Thyroid gland (tissue), 4 donors: ENCODE results near the gene DAB2IP.

Experiments used
- CTCF ChIP-seq, 6 experiments: fragments of 200-600 bp in 3 of 6; fragments of 450-650 bp in 3 of 6; sonication (generic) in 3 of 6; IDR thresholded peaks; one replicate each; pipeline ENCODE4 v1.5.1; 2016 to 2019; ENCODE audit warnings: antibody characterized with exemption in 6 of 6, mild to moderate bottlenecking in 2 of 6, inconsistent platforms in 1 of 6, moderate library complexity in 1 of 6
- POLR2A ChIP-seq, 2 donors: fragments of 450-650 bp; IDR thresholded peaks; one replicate each; pipeline ENCODE4 v1.6.1; 2017; ENCODE audit warnings: antibody characterized with exemption in 2 of 2, mild to moderate bottlenecking in 2 of 2, moderate library complexity in 1 of 2

DNA sequence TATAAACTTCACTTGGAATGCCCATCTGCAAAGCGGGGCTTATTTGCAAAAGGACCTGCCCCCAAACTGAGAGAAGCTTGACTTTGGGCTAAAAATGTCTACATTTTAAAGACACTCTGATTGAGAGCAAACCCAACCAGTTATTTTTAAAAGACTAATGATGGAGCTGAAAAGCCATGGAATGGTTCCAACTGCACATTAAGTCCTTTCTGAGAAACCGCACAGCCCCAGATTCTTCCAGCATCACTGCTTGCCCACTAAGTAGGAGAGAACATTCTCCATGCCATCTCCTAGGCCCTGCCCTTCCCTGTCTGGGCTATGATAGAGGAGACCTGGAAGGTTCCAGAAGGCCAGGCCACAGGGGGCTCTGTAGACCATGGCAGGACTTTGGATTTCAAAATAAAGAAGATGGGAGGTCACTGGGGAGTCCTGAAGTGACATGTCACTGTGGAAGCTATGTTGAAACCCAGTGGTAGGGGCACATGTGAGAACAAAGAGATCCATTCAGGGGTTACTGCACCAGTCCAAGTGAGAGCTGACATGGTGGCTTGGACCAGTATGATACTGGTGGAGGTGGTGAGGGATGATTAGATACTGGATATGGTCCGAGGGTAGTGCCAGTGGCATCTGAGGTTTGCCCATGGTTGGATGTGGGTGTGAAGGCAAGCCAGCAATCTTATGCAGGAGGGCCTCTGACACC lies 179.2 kb downstream of the DAB2IP start:
- TF ChIP-seq CTCF (IDR thresholded peaks at IDR 0.05) (no peak), POLR2A (IDR thresholded peaks at IDR 0.05) (no peak)
